HEK293 (cell line): Measurements from ENCODE around the gene CEP112.

Source experiments
- CTCF ChIA-PET: fragments of 350-600 bp; formaldehyde crosslinking; extraction: SDS; loops from one replicate; lab custom pipeline; 2021; ENCODE audit warnings: antibody characterized with exemption; lab: Yijun Ruan, JAX
- POLR2A ChIA-PET: fragments of 300-600 bp; formaldehyde crosslinking; extraction: SDS; loops from one replicate; lab custom pipeline; 2020; ENCODE audit warnings: antibody characterized with exemption, inconsistent platforms; lab: Yijun Ruan, JAX
- H3K27ac ChIP-seq: fragments of 200-500 bp; sonication (Bioruptor generic); 2 replicates; pipeline ENCODE4 v1.5.1; 2014; ENCODE audit warnings: low read depth, low read length, control low read depth, inconsistent platforms; ENCODE audit errors: extremely low read depth
- H3K36me3 ChIP-seq, 2 experiments: fragments of 200-500 bp in 1 of 2; sonication (Bioruptor generic) in 1 of 2; 1 replicate in 1 of 2; 2 replicates in 1 of 2; pipeline ENCODE4 v1.5.1; 2014 to 2017; ENCODE audit warnings: inconsistent platforms in 2 of 2, low read length in 2 of 2; ENCODE audit not compliant: control insufficient read depth in 2 of 2, insufficient read depth in 1 of 2
- H3K4me1 ChIP-seq: fragments of 200-500 bp; sonication (Bioruptor generic); 2 replicates; pipeline ENCODE4 v1.5.1; 2014; ENCODE audit warnings: mild to moderate bottlenecking, low read length, inconsistent platforms; ENCODE audit not compliant: control insufficient read depth, insufficient read depth
- H3K4me3 ChIP-seq: 2 replicates; pipeline ENCODE4 v1.5.1; 2011; ENCODE audit warnings: low read depth, mild to moderate bottlenecking, control low read depth, low read length, moderate library complexity
- H3K9me3 ChIP-seq: fragments of 200-500 bp; sonication (Bioruptor generic); 2 replicates; pipeline ENCODE4 v1.5.1; 2014; ENCODE audit warnings: low read depth, low read length, inconsistent platforms; ENCODE audit not compliant: control insufficient read depth, insufficient read depth
- CTCF ChIP-seq: fragments of 450-650 bp; formaldehyde crosslinking; IDR thresholded peaks from 2 replicates; pipeline ENCODE4 v1.5.1; 2016; ENCODE audit warnings: missing biosample characterization, missing genetic modification characterization
- HIC1 ChIP-seq: fragments of 450-650 bp; formaldehyde crosslinking; IDR thresholded peaks from 2 replicates; pipeline ENCODE4 v1.5.1; 2016; ENCODE audit warnings: missing biosample characterization, missing genetic modification characterization
- HOXD13 ChIP-seq: sonication (generic); formaldehyde crosslinking; IDR thresholded peaks from 2 replicates; pipeline ENCODE4 v1.8.0; 2022; ENCODE audit warnings: missing genetic modification reagents, borderline replicate concordance
- KLF1 ChIP-seq: fragments of 450-650 bp; formaldehyde crosslinking; IDR thresholded peaks from 2 replicates; pipeline ENCODE4 v1.5.1; 2016; ENCODE audit warnings: missing biosample characterization, missing genetic modification characterization
- PATZ1 ChIP-seq: fragments of 450-650 bp; formaldehyde crosslinking; IDR thresholded peaks from 2 replicates; pipeline ENCODE4 v1.5.1; 2016; ENCODE audit warnings: missing biosample characterization, missing genetic modification characterization
- ZBTB44 ChIP-seq: fragments of 450-650 bp; IDR thresholded peaks from 2 replicates; pipeline ENCODE4 v1.5.1; 2018; ENCODE audit warnings: missing biosample characterization, mild to moderate bottlenecking, missing genetic modification characterization
- ZNF223 ChIP-seq: fragments of 450-650 bp; formaldehyde crosslinking; IDR thresholded peaks from 2 replicates; pipeline ENCODE4 v1.5.1; 2016; ENCODE audit warnings: missing biosample characterization, missing genetic modification characterization
- ZNF274 ChIP-seq, 2 experiments: fragments of 200-500 bp in 1 of 2; fragments of 450-650 bp in 1 of 2; sonication (Bioruptor generic) in 1 of 2; formaldehyde crosslinking in 1 of 2; IDR thresholded peaks; 2 replicates each; pipeline versions ENCODE4 v1.5.1 to v1.6.1; 2014 to 2016; ENCODE audit warnings: borderline replicate concordance in 1 of 2, inconsistent platforms in 1 of 2, low read length in 1 of 2, missing biosample characterization in 1 of 2, missing genetic modification characterization in 1 of 2
- ZNF280D ChIP-seq: fragments of 450-650 bp; formaldehyde crosslinking; IDR thresholded peaks from 2 replicates; pipeline ENCODE4 v1.5.1; 2016; ENCODE audit warnings: missing biosample characterization, missing genetic modification characterization
- ZNF423 ChIP-seq: fragments of 450-650 bp; formaldehyde crosslinking; IDR thresholded peaks from 2 replicates; pipeline ENCODE4 v1.5.1; 2016; ENCODE audit warnings: missing biosample characterization, missing genetic modification characterization
- ZNF558 ChIP-seq: fragments of 450-650 bp; formaldehyde crosslinking; IDR thresholded peaks from 2 replicates; pipeline ENCODE4 v1.5.1; 2016; ENCODE audit warnings: missing biosample characterization, missing genetic modification characterization
- ZNF600 ChIP-seq: fragments of 450-650 bp; formaldehyde crosslinking; IDR thresholded peaks from 2 replicates; pipeline ENCODE4 v1.5.1; 2016; ENCODE audit warnings: missing biosample characterization, missing genetic modification characterization
- ZNF76 ChIP-seq: fragments of 450-650 bp; formaldehyde crosslinking; IDR thresholded peaks from 2 replicates; pipeline ENCODE4; 2016; ENCODE audit warnings: low read depth, missing biosample characterization, missing genetic modification characterization, borderline replicate concordance
- ZNF792 ChIP-seq: fragments of 450-650 bp; formaldehyde crosslinking; IDR thresholded peaks from 2 replicates; pipeline ENCODE4 v1.5.1; 2016; ENCODE audit warnings: missing biosample characterization, missing genetic modification characterization

Gene CEP112

GRCh38 chr17:66123163-66123562 lies 68.8 kb downstream of the CEP112 start (continued):
- TF ChIP-seq HOXD13 (CRISPR knock-in tag) (no peak), PATZ1 (no peak), KLF1 (tag by site-specific recombination) (no peak), ZBTB44 (tag by site-specific recombination) (no peak), ZNF223 (tag by site-specific recombination) (no peak), ZNF274 (IDR thresholded peaks at IDR 0.05; ENCODE audit: low read length) (no peak), ZNF274 (tag by site-specific recombination; IDR thresholded peaks at IDR 0.05; ENCODE audit: borderline replicate concordance) (no peak), HIC1 (tag by site-specific recombination) (no peak)
- TF ChIP-seq, all 188 proteins: peak for 0

- Histone ChIP-seq H3K4me1 (no peaks in the 10 kb centered on the region), H3K36me3 (no peaks in the 10 kb centered on the region), H3K4me3 (no peak overlapping the region), H3K9me3 (no peaks in the 10 kb centered on the region), H3K27ac (no peak overlapping the region)
- ChIA-PET CTCF (interaction anchor here (0.6 kb wide), 1 partner anchor 14 kb away, joined by 3 read pairs; no protein-coding TSS in a partner anchor), POLR2A (no interaction called here)
- TF ChIP-seq ZNF423 (tag by site-specific recombination) (no peak), ZNF280D (tag by site-specific recombination) (no peak), CTCF (tag by site-specific recombination) (no peak), ZNF76 (tag by site-specific recombination) (no peak), ZNF558 (tag by site-specific recombination) (no peak), ZNF600 (tag by site-specific recombination) (no peak), ZNF792 (tag by site-specific recombination) (no peak)
These were observed 76.7 kb downstream of the CEP112 start for GRCh38 chr17:66115246-66115645.
